Measurements from ENCODE around the gene CEACAM3.
"Not testable (repeated sequence)": the region's sequence is repeated elsewhere in the genome, so short reads cannot be mapped to it uniquely, and the experiment has no call there.

The CEACAM3 gene

GRCh38 chr19:41796362-41796761 is at the start of gene CEACAM3:
CEACAM3 (plus strand) TSS chr19:41796587; CDS start chr19:41796678, 91 bp downstream.
- peaks cover 32% of the 10 kb centered on the region for H3K27me3 Mint-ChIP-seq (ENCODE audit: low read depth)
- no peaks in the 10 kb centered on the region for H3K36me3 Mint-ChIP-seq (ENCODE audit: low read depth)
- H3K27ac Mint-ChIP-seq, result no peak within 1 kb of the TSS
- no peak within 1 kb of the TSS for H3K4me3 Mint-ChIP-seq
- peaks cover 10% of the 10 kb centered on the region for H3K4me1 Mint-ChIP-seq (ENCODE audit: low read depth)
- H3K9me3 Mint-ChIP-seq, result no peaks in the 10 kb centered on the region

- H3K36me3 Mint-ChIP-seq (ENCODE audit: low read depth), result no peaks in the 10 kb centered on the region
- H3K27ac Mint-ChIP-seq, result no peak overlapping the region
- peaks cover 65% of the 10 kb centered on the region for H3K27me3 Mint-ChIP-seq (ENCODE audit: low read depth)
- no peaks in the 10 kb centered on the region for H3K4me1 Mint-ChIP-seq (ENCODE audit: low read depth)
- H3K9me3 Mint-ChIP-seq, result no peaks in the 10 kb centered on the region
- no peak overlapping the region for H3K4me3 Mint-ChIP-seq
Observed at GRCh38 chr19:41746593-41747227, 49.7 kb upstream of the CEACAM3 start.

GRCh38 chr19:41748012-41748411 is 48.4 kb upstream of the CEACAM3 start:
- Mint-ChIP-seq H3K9me3 (no peaks in the 10 kb centered on the region), H3K36me3 (ENCODE audit: low read depth) (no peaks in the 10 kb centered on the region), H3K27me3 (ENCODE audit: low read depth) (peaks cover 69% of the 10 kb centered on the region), H3K27ac (no peak overlapping the region), H3K4me3 (no peak overlapping the region), H3K4me1 (ENCODE audit: low read depth) (no peaks in the 10 kb centered on the region)

- H3K9me3 Mint-ChIP-seq; H3K4me3 Mint-ChIP-seq; H3K36me3 Mint-ChIP-seq (ENCODE audit: low read depth); H3K27ac Mint-ChIP-seq; H3K4me1 Mint-ChIP-seq (ENCODE audit: low read depth): not testable (repeated sequence)
- peaks cover 60% of the 10 kb centered on the region for H3K27me3 Mint-ChIP-seq (ENCODE audit: low read depth)
Observed at GRCh38 chr19:41750248-41751134, 45.9 kb upstream of the CEACAM3 start.

GRCh38 chr19:41753159-41753558 is 43.2 kb upstream of the CEACAM3 start:
- Mint-ChIP-seq H3K9me3 (no peaks in the 10 kb centered on the region), H3K27me3 (ENCODE audit: low read depth) (peaks cover 40% of the 10 kb centered on the region), H3K27ac (no peak overlapping the region), H3K4me1 (ENCODE audit: low read depth) (peaks cover 3% of the 10 kb centered on the region), H3K36me3 (ENCODE audit: low read depth) (no peaks in the 10 kb centered on the region), H3K4me3 (no peak overlapping the region)

GRCh38 chr19:41753936-41754529 is 42.4 kb upstream of the CEACAM3 start:
- no peaks in the 10 kb centered on the region for H3K36me3 Mint-ChIP-seq (ENCODE audit: low read depth)
- H3K27me3 Mint-ChIP-seq (ENCODE audit: low read depth), result peaks cover 38% of the 10 kb centered on the region
- H3K4me1 Mint-ChIP-seq (ENCODE audit: low read depth), result peaks cover 3% of the 10 kb centered on the region
- H3K4me3 Mint-ChIP-seq, result no peak overlapping the region
- H3K27ac Mint-ChIP-seq, result no peak overlapping the region
- no peaks in the 10 kb centered on the region for H3K9me3 Mint-ChIP-seq

- no peaks in the 10 kb centered on the region for H3K9me3 Mint-ChIP-seq
- H3K36me3 Mint-ChIP-seq (ENCODE audit: low read depth), result no peaks in the 10 kb centered on the region
- H3K27me3 Mint-ChIP-seq (ENCODE audit: low read depth), result peaks cover 51% of the 10 kb centered on the region
- H3K27ac Mint-ChIP-seq, result no peak within 1 kb of the TSS
- peaks cover 3% of the 10 kb centered on the region for H3K4me1 Mint-ChIP-seq (ENCODE audit: low read depth)
- H3K4me3 Mint-ChIP-seq, result no peak within 1 kb of the TSS
Observed at GRCh38 chr19:41755328-41755913, 41.0 kb upstream of the CEACAM3 start, which contains the start of gene CEACAM6. CEACAM6 (plus strand) TSS chr19:41755530; CDS start chr19:41755639, 109 bp downstream.

GRCh38 chr19:41758846-41759245 is 37.5 kb upstream of the CEACAM3 start:
- peaks cover 62% of the 10 kb centered on the region for H3K27me3 Mint-ChIP-seq (ENCODE audit: low read depth)
- H3K9me3 Mint-ChIP-seq, result no peaks in the 10 kb centered on the region
- peaks cover under 1% of the 10 kb centered on the region for H3K4me1 Mint-ChIP-seq (ENCODE audit: low read depth)
- H3K27ac Mint-ChIP-seq, result no peak overlapping the region
- H3K4me3 Mint-ChIP-seq, result no peak overlapping the region
- H3K36me3 Mint-ChIP-seq (ENCODE audit: low read depth), result no peaks in the 10 kb centered on the region

- Mint-ChIP-seq H3K36me3 (ENCODE audit: low read depth) (no peaks in the 10 kb centered on the region), H3K27me3 (ENCODE audit: low read depth) (peaks cover 61% of the 10 kb centered on the region), H3K27ac (no peak overlapping the region), H3K4me1 (ENCODE audit: low read depth) (no peaks in the 10 kb centered on the region), H3K4me3 (no peak overlapping the region), H3K9me3 (no peaks in the 10 kb centered on the region)
Observed at GRCh38 chr19:41767115-41767514, 29.3 kb upstream of the CEACAM3 start.

GRCh38 chr19:41768105-41768504 is 28.3 kb upstream of the CEACAM3 start:
- not testable (repeated sequence) for H3K36me3 Mint-ChIP-seq (ENCODE audit: low read depth); H3K9me3 Mint-ChIP-seq; H3K27ac Mint-ChIP-seq; H3K4me3 Mint-ChIP-seq; H3K4me1 Mint-ChIP-seq (ENCODE audit: low read depth)
- H3K27me3 Mint-ChIP-seq (ENCODE audit: low read depth), result peaks cover 61% of the 10 kb centered on the region

- H3K36me3 Mint-ChIP-seq (ENCODE audit: low read depth), result no peaks in the 10 kb centered on the region
Observed at GRCh38 chr19:41769608-41770007, 26.8 kb upstream of the CEACAM3 start.

GRCh38 chr19:41771410-41771809 is 25.0 kb upstream of the CEACAM3 start:
- H3K4me1 Mint-ChIP-seq (ENCODE audit: low read depth), result peaks cover 25% of the 10 kb centered on the region
- H3K27me3 Mint-ChIP-seq (ENCODE audit: low read depth), result peaks cover 67% of the 10 kb centered on the region
- no peaks in the 10 kb centered on the region for H3K9me3 Mint-ChIP-seq
- no peak overlapping the region for H3K4me3 Mint-ChIP-seq
- H3K36me3 Mint-ChIP-seq (ENCODE audit: low read depth), result no peaks in the 10 kb centered on the region
- H3K27ac Mint-ChIP-seq, result no peak overlapping the region

More at GRCh38 chr19:41769608-41770007, 26.8 kb upstream of the CEACAM3 start:
- Mint-ChIP-seq H3K4me1 (ENCODE audit: low read depth) (peaks cover 16% of the 10 kb centered on the region), H3K9me3 (no peaks in the 10 kb centered on the region), H3K27ac (no peak overlapping the region), H3K27me3 (ENCODE audit: low read depth) (peaks cover 67% of the 10 kb centered on the region), H3K4me3 (no peak overlapping the region)

- no peaks in the 10 kb centered on the region for H3K36me3 Mint-ChIP-seq (ENCODE audit: low read depth)
- peaks cover 25% of the 10 kb centered on the region for H3K4me1 Mint-ChIP-seq (ENCODE audit: low read depth)
- H3K27ac Mint-ChIP-seq, result peak overlapping the region; percentile 72
- H3K4me3 Mint-ChIP-seq, result no peak overlapping the region
- peaks cover 88% of the 10 kb centered on the region for H3K27me3 Mint-ChIP-seq (ENCODE audit: low read depth)
- H3K9me3 Mint-ChIP-seq, result no peaks in the 10 kb centered on the region
Observed at GRCh38 chr19:41774515-41774980, 21.8 kb upstream of the CEACAM3 start.

GRCh38 chr19:41776700-41777099 is 19.7 kb upstream of the CEACAM3 start:
- H3K36me3 Mint-ChIP-seq (ENCODE audit: low read depth), result no peaks in the 10 kb centered on the region
- no peak overlapping the region for H3K27ac Mint-ChIP-seq
- no peak overlapping the region for H3K4me3 Mint-ChIP-seq
- peaks cover 87% of the 10 kb centered on the region for H3K27me3 Mint-ChIP-seq (ENCODE audit: low read depth)
- peaks cover 25% of the 10 kb centered on the region for H3K4me1 Mint-ChIP-seq (ENCODE audit: low read depth)
- H3K9me3 Mint-ChIP-seq, result no peaks in the 10 kb centered on the region

Measured in T-helper 1 cell treated with Interleukin-12 subunit alpha and Interleukin-12 subunit beta and Interleukin-4 antibody, amounts not matched to agents 30 μg/mL and 1 μg/mL, for 36 hours (primary cell).